CD4-positive, alpha-beta T cell (primary cell): Measurements from ENCODE around the gene MITF. TPM values are rescaled to one million over a fixed set of nuclear protein-coding genes. Genes with fewer than 3 reads are reported as not detected.

ENCODE experiments used
- ATAC-seq: fragments of 200-7000 bp; cut with Tn5 transposase; one replicate; pipeline ENCODE4 v1.10.0; 2022; ENCODE audit warnings: mild to moderate bottlenecking; ENCODE audit not compliant: poor library complexity
- CTCF ChIA-PET: fragments of 350-600 bp; sonication (Branson Sonifier 250); formaldehyde crosslinking; loops from one replicate; lab custom pipeline; 2021; ENCODE audit warnings: antibody characterized with exemption, inconsistent platforms; lab: Charles Lee
- POLR2A ChIA-PET: fragments of 350-600 bp; sonication (Branson Sonifier 250); formaldehyde crosslinking; loops from one replicate; lab custom pipeline; 2021; ENCODE audit warnings: antibody characterized with exemption, inconsistent platforms; lab: Charles Lee
- DNase-seq, 14 experiments: peaks; one replicate each; pipeline ENCODE4 v3.0.0-alpha.2; 2013 to 2020; ENCODE audit warnings: mixed read lengths in 2 of 14
- H3K27ac ChIP-seq, 2 donors: one replicate each; pipeline versions ENCODE4 v1.5.1 to v1.7.0; 2013; ENCODE audit warnings: low read length in 2 of 2, low read depth in 1 of 2, mild to moderate bottlenecking in 1 of 2
- H3K27me3 ChIP-seq, 2 experiments: 1 replicate in 1 of 2; 2 replicates in 1 of 2; pipeline versions ENCODE4 v1.6.1 to v1.7.0; 2013; ENCODE audit warnings: low read length in 2 of 2, control low read depth in 1 of 2, mild to moderate bottlenecking in 1 of 2, moderate library complexity in 1 of 2; ENCODE audit not compliant: insufficient read depth in 2 of 2, control insufficient read depth in 1 of 2
- H3K36me3 ChIP-seq: one replicate; pipeline ENCODE4 v1.6.1; 2013; ENCODE audit warnings: low read length, control low read depth; ENCODE audit not compliant: insufficient read depth
- H3K4me1 ChIP-seq: one replicate; pipeline ENCODE4 v1.6.1; 2013; ENCODE audit warnings: low read length, control low read depth; ENCODE audit not compliant: insufficient read depth
- H3K4me3 ChIP-seq: one replicate; pipeline ENCODE4 v1.5.1; 2013; ENCODE audit warnings: mild to moderate bottlenecking, low read length, moderate library complexity
- H3K9me3 ChIP-seq, 2 experiments: 1 replicate in 1 of 2; 2 replicates in 1 of 2; pipeline versions ENCODE4 v1.6.1 to v1.7.0; 2013; ENCODE audit warnings: low read length in 2 of 2, mild to moderate bottlenecking in 2 of 2, control low read depth in 1 of 2, moderate library complexity in 1 of 2; ENCODE audit not compliant: control insufficient read depth in 1 of 2, insufficient read depth in 1 of 2
- H3K27ac Mint-ChIP-seq: one replicate; pipeline ENCODE4 v1.8.0; 2020; ENCODE audit warnings: mixed read lengths
- H3K27me3 Mint-ChIP-seq: one replicate; pipeline ENCODE4 v1.8.0; 2021; ENCODE audit warnings: mixed read lengths
- H3K36me3 Mint-ChIP-seq: one replicate; pipeline ENCODE4 v1.8.0; 2021; ENCODE audit warnings: low read depth, mixed read lengths
- H3K4me1 Mint-ChIP-seq: one replicate; pipeline ENCODE4 v1.8.0; 2021; ENCODE audit warnings: low read depth, mixed read lengths
- H3K4me3 Mint-ChIP-seq: one replicate; pipeline ENCODE4 v1.8.0; 2020; ENCODE audit warnings: mild to moderate bottlenecking, mixed read lengths
- H3K9me3 Mint-ChIP-seq: one replicate; pipeline ENCODE4 v1.8.0; 2020; ENCODE audit warnings: mixed read lengths
- intact Hi-C, 2 experiments: fragments of 100-400 bp; cut with DNase I in 1 of 2; cut with micrococcal nuclease in 1 of 2; formaldehyde crosslinking; loops; one replicate each; pipeline versions ENCODE4 v1.15.1 to v1.9.0; 2023 to 2025; cut with DNase I, micrococcal nuclease
- total RNA-seq, 174 experiments: library from RNA in 2 of 174; stranded (reverse) in 2 of 174; gene quantifications; one replicate each; pipeline ENCODE4 v1.2.3 and lab custom pipeline; 2021 to 2026
- TF ChIP-seq, protein P1 (sequence below): fragments of 200-600 bp; IDR thresholded peaks from one replicate; pipeline ENCODE4 v1.8.0; 2022; ENCODE audit warnings: antibody characterized with exemption, mild to moderate bottlenecking

MITF gene
- total RNA-seq, 2 experiments from 2014 or later: not detected

DNA sequence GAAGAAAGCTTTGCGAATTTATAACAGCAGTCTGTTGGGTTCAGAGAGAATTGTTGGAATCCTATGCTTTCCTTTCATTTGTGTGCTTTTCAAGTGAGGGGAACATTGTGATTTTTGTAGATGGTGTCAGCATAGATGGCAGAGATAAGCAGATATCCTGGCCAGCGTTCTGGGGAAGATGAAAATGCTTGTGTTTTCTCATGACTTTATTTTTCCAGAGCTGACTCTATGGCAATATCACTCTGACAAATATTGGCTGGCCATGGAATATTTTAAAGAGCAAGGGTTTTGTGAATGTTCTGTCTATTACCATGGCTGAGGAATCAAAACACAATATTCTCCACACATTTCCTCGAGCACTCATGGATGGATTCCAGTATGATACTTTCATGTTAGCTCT lies 108.8 kb downstream of the MITF start:
- no peaks in the 10 kb centered on the region for H3K9me3 ChIP-seq
- intact Hi-C loops: no loop called here
- no peaks in the 10 kb centered on the region for H3K36me3 ChIP-seq
- no peaks in the 10 kb centered on the region for H3K36me3 Mint-ChIP-seq
- POLR2A ChIA-PET: no interaction called here
- CTCF ChIA-PET: no interaction called here
- ATAC-seq: no peak
- no peak for DNase-seq
- no peaks in the 10 kb centered on the region for H3K27me3 Mint-ChIP-seq
- no peak overlapping the region for H3K4me3 Mint-ChIP-seq
- no peaks in the 10 kb centered on the region for H3K4me1 ChIP-seq
- H3K27ac ChIP-seq: no peak overlapping the region
- no peak overlapping the region for H3K4me3 ChIP-seq
- H3K4me1 Mint-ChIP-seq: no peaks in the 10 kb centered on the region
- H3K27ac Mint-ChIP-seq: no peak overlapping the region
- TF ChIP-seq, protein P1, sequence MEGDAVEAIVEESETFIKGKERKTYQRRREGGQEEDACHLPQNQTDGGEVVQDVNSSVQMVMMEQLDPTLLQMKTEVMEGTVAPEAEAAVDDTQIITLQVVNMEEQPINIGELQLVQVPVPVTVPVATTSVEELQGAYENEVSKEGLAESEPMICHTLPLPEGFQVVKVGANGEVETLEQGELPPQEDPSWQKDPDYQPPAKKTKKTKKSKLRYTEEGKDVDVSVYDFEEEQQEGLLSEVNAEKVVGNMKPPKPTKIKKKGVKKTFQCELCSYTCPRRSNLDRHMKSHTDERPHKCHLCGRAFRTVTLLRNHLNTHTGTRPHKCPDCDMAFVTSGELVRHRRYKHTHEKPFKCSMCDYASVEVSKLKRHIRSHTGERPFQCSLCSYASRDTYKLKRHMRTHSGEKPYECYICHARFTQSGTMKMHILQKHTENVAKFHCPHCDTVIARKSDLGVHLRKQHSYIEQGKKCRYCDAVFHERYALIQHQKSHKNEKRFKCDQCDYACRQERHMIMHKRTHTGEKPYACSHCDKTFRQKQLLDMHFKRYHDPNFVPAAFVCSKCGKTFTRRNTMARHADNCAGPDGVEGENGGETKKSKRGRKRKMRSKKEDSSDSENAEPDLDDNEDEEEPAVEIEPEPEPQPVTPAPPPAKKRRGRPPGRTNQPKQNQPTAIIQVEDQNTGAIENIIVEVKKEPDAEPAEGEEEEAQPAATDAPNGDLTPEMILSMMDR: no peak
- no peaks in the 10 kb centered on the region for H3K9me3 Mint-ChIP-seq
- no peaks in the 10 kb centered on the region for H3K27me3 ChIP-seq

GRCh38 chr3:69850849-69851248 lies 111.6 kb downstream of the MITF start:
- Mint-ChIP-seq H3K4me3 (no peak overlapping the region), H3K9me3 (no peaks in the 10 kb centered on the region), H3K36me3 (no peaks in the 10 kb centered on the region), H3K27ac (no peak overlapping the region), H3K27me3 (no peaks in the 10 kb centered on the region), H3K4me1 (no peaks in the 10 kb centered on the region)
- no peak for ATAC-seq
- ChIA-PET POLR2A (no interaction called here), CTCF (no interaction called here)
- Histone ChIP-seq H3K4me1 (no peaks in the 10 kb centered on the region), H3K4me3 (no peak overlapping the region), H3K9me3 (no peaks in the 10 kb centered on the region), H3K27ac (no peak overlapping the region), H3K27me3 (no peaks in the 10 kb centered on the region), H3K36me3 (no peaks in the 10 kb centered on the region)
- DNase-seq: no peak
- TF ChIP-seq, protein P1: no peak
- intact Hi-C loops: no loop called here

GRCh38 chr3:69853027-69853426 lies 113.8 kb downstream of the MITF start:
- H3K9me3 ChIP-seq: no peaks in the 10 kb centered on the region
- Mint-ChIP-seq H3K9me3 (no peaks in the 10 kb centered on the region), H3K27me3 (no peaks in the 10 kb centered on the region), H3K36me3 (no peaks in the 10 kb centered on the region), H3K4me1 (no peaks in the 10 kb centered on the region), H3K4me3 (no peak overlapping the region), H3K27ac (no peak overlapping the region)
- no peaks in the 10 kb centered on the region for H3K27me3 ChIP-seq
- no peaks in the 10 kb centered on the region for H3K36me3 ChIP-seq
- ATAC-seq (no peak), DNase-seq (no peak)
- intact Hi-C loops: no loop called here
- no peaks in the 10 kb centered on the region for H3K4me1 ChIP-seq
- H3K27ac ChIP-seq: no peak overlapping the region
- CTCF ChIA-PET: no interaction called here
- H3K4me3 ChIP-seq: no peak overlapping the region
- TF ChIP-seq, protein P1: no peak
- POLR2A ChIA-PET: no interaction called here
